Measurements from ENCODE around the gene PPP2R1B.
"Not testable (repeated sequence)": the region's sequence is repeated elsewhere in the genome, so short reads cannot be mapped to it uniquely, and the experiment has no call there.

Gene PPP2R1B

DNA sequence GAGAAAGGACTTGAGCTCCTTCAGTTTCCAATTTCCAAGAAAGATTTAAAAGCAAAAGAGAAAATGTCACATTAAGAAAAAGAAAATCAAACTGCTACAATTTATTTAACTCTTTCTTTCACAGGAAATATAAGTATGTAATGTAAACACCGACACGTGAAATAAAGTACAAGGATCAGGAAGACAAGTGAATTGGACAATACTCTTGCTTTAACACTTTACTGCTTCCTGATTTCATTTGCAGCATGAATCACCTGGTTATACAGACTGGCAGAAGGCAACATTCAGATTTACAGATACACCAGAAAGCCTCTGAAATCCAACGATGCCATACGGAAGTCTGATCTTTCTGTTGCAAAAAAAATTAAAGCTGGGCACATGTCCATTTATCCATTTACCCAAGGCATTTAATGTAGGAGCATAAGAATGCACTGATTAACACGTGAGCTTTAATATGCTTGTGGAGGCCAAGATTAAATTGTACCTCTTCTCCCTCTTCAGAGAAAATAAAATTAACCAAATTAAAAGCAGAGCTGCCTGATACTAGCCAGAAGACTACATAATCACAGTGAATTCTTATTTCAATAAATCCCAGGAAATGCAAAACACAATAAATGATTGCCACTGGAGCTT lies 16.0 kb upstream of the PPP2R1B start:
- no peak for DNase-seq

DNA sequence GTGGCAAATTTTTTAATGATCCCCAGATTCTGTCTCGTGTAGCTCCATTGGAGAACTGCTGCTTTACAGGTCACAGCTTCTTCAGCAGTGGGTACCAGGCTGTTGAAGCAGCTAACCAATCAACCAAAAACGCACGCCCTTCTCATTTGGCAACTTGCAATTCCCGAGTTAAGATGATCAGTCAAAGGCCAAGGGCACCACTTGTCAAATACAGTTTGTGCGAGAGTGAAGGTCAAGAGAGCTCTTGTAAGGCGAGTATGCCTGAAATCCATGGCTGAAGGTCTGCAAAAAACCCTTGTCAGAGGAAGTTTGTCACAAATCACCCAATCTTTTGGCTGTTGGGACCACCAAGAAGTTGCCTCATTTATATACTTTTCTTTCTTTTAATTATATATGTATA lies 12.9 kb upstream of the PPP2R1B start:
- DNase-seq = no peak

DNA sequence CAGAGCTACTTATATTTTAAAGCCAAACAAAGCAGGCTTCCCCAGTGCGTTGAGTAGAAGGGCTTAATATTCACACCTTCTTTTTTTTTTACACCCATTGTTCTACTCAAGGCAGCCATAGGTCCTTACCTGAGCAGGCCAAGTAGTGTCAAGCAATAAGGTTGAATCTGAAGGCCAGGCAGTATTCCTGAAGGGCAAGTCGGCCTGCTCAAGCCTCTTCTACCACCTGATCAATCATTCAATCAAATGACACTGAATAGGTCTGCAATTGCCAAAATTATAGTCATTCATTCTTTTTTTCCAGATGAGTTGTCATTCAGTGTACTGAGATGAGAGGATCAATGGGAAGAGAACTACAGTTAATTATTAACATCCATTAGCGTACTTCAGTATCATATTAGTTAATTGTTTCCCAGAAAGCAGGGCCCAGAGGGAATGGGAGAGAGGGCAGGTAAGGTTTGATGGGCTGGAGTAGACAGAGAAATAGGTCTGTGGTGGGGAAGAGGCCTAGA lies 11.9 kb upstream of the PPP2R1B start:
- DNase-seq = no peak

DNA sequence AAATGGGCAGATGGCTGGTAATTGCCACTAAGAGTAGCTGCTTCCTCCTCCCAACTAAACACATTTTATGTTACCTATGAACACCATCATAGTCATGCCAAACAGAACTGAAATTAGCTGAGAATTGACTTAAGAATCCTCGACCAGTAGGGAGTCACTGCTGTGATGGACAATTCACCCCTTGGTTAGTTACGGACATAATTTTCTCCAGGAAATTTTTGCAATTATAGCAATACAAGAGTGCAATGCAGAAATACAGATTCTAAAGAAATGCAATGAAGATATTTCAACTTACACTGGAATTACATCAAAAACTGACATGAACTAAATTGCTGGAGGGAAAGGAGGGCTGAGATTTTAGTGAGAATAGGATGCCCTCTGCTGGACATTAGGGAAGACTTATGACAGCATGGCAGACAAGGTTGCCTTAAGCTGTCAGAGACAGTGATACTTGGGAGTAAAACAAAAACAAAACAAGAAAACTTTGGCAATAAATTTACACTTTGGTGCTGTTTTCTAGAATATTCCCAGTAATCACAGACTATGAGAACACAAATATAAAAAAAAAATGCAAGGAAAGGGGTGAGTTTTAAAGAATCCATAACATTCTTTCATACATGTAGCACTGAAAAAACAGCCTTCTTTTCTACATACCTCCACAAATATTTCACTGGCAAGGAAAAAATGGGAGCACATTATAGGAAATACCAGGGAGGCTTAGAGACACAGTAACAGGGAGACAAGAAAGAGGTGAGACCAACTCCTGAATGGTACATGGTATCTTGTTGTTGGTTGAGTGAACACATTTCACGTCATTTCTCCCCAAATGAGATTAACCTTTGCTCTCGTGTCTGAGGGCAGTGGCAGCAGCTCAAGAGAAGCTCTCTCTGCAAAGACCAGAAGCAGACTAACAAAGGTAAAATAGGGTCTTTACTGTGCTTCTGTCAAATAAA lies 11.2 kb upstream of the PPP2R1B start:
- peak; percentile 64 for DNase-seq

DNA sequence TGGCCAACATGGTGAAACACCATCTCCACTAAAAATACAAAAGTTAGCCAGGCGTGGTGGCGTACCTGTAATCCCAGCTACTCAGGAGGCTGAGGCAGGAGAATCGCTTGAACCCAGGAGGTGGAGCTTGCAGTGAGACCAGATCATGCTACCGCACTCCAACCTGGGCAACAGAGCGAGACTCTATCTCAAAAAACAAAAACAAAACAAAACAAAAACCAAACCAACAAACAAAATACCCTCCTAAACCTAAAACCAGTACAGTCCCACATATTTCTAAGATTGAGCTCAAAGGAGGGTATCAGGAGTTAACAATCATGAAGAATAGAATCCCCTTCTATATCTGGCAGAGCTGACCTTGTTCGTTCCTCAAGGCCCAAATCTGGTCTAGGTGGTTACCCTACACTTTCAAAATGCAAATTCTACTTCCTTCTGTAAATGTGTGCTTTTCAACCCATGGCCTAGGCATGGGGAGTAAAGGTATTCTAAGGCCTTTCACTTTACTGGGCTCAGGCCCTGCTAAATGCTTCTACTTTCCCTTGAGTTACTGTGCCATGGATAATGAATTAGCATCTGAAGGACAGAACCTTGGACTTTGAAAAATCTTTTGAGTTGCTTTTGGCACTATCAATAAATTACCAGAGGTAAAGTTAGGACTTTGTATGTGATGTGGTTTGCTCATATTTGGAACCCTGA lies 10.4 kb upstream of the PPP2R1B start:
- no peak for DNase-seq

DNA sequence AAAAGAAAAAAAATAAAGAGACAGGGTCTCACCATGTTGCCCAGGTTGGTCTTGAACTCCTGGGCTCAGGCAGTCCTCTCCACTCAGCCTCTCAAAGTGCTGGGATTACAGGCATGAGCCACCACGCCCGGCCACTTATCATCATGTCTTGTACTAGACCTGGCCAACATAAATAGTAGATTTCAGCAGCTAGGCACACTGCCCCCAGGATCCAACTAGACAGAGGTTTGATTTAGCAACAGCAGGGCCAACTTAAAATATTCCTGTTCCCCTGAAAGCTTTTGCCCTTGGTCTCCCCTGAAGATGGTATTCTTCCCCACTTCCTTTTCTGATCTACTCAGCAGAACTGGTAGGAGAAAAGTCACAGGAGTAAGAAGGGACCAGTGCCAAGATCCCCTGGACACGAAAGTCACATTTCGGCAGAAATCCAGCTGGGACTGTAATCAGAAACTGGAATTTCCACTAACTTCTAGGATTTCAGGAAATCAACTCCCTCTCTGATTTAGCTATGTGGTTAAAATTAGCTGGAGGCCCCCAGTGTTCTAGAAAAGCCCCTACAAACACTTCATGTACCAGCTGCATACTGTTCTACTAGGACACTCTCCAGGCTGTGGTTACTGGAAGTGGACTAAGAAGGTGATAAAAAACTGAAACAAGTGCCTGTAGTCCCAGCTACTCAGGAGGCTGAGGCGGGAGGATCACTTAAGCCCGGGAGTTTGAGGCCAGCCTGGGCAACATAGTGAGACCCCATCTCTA lies 8.9 kb upstream of the PPP2R1B start:
- no peak for DNase-seq

DNA sequence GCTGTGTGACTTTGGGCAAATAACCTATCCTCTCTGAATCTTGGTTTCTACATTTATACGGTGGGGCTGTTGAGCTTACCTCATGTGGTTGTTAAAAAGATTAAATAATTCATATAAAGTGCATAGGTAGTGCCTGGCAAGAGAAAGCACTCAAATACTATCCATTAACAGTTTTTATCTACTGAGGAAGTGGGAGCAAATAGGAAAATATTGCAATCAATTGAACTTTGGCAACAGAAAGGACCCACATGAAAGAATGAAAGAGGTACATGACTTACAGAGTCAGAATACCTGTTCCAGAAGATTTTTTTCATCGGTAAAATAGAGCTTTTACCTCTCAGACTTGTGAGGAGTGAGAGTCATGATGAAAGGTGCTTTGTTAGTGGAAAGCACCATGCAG lies 6.3 kb upstream of the PPP2R1B start:
- DNase-seq = no peak

DNA sequence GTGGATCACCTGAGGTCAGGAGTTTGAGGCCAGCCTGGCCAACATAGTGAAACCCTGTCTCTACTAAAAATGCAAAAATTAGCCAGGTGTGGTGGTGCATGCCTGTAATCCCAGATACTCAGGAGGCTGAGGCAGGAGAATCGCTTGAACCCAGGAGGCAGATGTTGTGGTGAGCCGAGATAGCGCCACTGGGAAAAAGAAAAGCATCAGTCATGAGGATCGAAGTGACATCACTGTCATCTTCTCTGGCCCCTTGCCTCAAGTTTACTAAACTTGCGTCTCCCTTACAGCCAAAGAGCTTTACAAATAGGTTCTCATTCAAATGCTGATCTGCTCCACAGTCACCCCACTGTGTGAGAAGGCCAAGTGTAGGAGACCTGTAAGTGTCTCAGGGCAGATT lies 5.0 kb upstream of the PPP2R1B start:
- not testable (repeated sequence) for DNase-seq

DNA sequence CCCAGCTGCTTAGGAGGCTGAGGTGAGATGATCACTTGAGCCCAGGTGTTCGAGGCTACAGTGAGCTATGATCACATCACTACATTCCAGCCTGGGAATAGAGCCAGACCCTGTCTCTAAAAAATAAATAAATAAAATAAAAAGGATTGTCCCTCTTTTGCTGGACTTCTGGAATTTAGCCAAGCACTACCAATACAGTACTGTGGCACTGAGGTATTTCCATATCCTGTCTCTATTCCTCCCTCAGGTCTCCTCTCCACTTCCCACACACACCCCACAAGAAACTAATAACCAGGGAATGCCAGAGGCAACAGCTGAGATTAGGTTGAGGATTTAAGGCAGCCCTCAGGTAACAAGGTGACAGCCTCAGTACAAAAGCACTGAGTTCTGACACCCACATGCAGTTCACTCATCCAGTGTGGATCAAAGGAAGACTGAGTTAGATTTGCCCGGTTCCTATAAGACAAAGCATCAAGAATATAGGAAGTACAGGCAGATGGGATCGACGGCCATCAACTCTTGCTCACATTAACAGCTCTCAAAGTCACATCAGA lies 4.5 kb upstream of the PPP2R1B start:
- DNase-seq = no peak

DNA sequence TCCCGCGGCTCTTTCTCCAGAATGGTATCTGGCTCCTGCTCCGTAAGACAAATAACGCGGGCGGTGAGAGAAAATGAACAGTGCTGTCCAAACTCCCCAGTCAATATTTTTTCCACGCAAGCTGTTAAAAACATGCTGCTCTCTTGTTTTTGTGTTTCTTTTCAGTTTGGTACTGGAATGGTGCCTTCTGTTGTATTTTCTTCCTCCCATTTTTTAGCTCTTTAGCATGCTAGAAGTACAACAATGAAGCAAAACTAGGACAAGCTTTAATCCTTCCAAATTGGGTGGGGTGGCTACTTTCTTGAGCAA lies 599 bp upstream of the PPP2R1B start:
- DNase-seq = no peak

DNA sequence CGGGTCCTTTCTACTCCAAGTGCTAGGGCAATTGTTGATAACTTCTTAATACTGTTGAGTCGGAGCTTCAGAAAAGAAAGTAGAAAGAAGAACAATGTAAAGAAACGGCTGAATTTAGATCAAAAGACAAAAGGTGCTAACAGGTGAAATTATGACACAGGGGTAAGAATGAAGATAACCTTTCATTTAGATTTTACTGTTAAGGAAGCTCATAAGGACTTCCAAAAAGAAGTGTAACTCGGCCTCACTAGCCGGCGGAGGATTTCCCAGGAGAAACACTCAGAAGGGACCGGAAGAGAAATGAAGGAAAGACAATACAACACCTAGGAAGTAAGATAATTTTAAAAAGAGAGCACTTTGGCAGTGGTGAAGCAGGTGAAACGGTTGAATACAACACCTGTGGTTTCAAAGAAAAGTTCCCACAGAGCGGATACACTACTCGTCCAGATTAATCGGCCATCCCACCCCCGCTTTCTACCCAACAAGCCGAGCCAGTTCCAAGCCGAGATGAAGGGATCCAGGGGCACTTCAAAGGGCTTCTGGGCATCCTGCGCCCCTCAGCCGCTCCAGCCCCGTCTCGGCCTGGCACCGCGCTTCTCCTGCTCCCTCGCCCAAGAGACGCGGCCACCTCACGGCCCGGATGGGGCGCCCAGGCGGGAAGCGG lies 737 bp downstream of the PPP2R1B start:
- no peak for DNase-seq

DNA sequence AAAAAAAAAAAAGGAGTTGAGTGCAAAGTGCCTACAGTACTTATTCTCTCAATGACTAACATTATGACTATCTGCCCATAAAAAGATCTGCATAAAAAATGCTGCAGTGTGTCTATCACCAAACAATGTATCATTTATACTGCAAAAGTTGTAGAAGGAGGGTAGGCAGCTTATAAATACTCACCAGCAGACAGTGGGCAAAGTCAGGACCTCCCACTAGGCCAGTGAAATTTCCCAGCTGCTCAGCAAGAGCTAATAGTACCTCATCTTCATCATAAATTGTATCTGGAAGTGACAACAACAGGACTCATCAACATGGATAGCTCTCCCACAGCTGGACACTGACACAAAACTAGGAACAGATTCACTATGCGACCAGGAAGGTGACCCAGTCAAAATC lies 1.6 kb downstream of the PPP2R1B start:
- no peak for DNase-seq

DNA sequence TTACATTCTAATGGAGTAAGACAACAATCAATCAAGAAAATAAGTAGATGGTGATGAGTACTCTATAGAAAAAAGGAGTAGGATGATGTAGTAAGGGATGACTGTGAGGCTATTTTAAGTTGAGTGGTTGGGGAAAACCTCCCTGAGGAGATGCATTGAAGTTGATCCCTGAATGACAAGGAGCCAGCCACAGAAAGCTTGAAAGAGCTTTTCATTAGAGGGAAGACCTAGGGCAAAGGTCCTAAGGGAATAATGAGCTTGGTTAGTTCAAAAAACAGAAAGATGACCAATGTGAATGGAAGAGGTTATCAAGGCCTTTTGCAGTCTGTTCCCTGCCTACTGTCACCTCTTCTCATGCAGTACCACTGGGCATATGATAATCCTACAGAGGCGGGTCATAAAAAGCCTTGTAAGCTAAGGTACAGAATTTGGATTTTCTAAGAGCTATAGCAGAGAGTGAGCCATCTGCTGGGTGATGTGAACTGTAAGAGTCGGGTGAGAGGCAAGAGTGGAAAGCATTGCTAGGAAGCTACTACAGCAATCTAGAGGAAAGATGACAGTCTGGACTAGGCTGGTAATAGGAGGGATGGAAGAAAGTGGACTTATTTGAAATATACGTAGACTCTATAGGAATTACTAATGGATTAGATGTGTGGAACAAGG lies 3.1 kb downstream of the PPP2R1B start:
- no peak for DNase-seq

DNA sequence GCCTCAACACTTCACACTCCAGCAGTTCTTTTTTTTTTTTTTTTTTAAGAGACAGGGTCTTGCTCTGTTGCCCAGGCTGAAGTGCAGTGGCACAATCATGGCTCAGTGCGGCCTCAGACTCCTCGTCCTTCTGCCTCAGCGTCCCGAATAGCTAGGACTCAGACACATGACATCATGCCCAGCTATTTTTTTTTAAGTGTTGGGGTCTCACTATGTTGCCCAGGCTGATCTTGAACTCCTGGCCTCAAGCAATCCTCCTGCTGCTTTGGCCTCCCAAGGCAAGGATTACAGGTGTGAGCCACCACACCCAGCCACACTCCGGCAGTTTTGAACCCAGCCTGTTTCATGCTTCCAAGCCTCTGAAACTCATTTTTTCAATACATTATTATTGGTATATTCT lies 3.7 kb downstream of the PPP2R1B start:
- no peak for DNase-seq

DNA sequence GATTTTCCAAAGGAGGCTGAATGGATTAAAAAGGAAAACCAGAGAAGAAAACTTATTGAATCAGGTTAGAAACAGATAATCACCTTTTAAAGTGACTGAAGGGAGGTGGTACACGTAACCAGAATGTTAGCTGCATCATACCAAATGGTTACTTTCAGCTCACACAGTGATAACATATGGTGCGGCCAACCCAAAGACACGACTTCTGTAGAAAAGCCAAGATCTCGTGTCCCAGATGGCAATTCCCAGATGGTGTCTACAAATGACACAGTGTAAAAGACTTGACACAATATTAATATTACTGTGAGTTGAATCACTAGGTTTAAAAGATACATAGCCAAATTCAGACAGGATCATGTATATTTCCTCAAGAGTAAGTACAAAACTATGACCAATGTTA lies 5.2 kb downstream of the PPP2R1B start:
- no peak for DNase-seq

DNA sequence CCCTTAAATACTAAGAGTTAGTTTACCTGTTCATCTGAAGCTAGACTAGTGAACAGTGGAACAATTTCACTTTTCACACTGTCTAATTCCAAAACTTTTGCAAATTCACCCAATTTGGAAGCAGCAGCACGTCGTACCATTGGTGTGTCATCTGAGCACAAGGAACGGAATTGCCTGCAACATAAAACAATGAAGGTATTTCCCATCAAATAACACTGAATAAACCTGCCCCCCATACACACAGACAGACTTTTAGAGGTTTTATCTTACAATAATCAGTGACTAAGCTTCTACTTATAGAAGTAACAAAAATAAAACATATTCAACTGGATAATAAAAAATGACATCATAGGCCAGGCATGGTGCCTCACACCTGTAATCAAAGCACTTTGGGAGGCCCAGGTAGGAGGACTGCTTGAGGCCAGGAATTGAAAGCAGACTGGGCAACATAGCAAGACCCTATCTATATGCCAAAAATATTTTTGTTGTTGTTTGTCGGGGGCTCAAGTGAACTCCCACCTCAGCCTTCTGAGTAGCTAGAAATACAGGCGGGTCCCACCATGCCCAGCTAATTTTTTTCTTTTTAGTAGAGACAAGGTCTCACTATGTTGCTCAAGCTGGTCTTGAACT lies 6.3 kb downstream of the PPP2R1B start:
- DNase-seq = no peak

DNA sequence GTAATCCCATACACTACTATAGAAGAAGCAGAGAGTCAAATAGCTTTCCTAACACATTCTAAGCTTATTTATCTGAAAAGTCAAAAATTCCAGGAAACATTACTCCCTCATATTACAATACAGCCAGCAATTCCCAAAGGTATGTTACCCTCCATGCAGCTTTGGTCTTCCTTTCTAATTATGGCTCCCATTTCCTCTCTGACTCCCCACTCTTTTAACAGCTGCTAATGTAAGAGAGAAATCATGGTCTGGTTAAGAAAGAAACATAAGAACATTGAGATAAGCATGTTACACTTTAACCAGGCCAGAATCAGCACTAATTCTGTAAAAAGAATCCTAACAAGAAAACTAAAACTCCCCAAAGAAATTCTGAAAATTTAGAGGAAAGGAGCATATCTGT lies 6.8 kb downstream of the PPP2R1B start:
- no peak for DNase-seq

DNA sequence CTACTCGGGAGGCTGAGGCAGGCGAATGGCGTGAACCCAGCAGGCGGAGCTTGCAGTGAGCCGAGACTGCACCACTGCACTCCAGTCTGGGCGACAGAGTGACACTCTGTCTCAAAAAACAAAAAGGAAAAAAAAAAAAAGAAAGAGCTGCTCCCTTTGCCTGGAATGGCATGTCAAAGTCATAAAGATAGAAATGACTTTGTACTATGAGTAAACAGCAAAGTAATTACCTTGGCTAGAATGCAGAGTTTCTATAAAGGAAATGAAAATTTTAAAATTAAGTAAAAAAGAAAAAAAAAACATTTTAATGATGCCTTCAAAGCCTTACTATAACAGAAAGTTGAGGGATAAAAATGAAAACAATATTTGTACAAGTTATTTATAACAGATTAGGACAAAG lies 10.1 kb downstream of the PPP2R1B start:
- no peak for DNase-seq

DNA sequence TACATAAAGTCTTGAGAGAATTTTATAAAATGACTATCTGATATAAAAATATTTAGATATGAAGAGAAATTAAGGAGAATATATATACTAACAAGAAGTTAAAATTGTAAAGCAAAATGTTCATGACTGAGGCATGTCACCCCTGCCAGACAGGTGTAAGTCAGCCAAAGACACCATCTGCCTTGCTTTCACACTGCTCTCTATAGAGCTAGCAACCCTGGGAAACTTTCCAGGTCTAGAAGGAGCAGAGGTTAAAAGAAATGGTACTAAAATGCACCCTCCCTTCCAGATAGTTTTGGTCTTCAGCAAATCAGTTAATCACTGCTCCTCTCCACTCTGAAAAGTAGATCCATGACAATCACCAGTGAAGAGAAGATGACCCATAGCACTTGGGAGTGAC lies 16.5 kb downstream of the PPP2R1B start:
- no peak for DNase-seq

DNA sequence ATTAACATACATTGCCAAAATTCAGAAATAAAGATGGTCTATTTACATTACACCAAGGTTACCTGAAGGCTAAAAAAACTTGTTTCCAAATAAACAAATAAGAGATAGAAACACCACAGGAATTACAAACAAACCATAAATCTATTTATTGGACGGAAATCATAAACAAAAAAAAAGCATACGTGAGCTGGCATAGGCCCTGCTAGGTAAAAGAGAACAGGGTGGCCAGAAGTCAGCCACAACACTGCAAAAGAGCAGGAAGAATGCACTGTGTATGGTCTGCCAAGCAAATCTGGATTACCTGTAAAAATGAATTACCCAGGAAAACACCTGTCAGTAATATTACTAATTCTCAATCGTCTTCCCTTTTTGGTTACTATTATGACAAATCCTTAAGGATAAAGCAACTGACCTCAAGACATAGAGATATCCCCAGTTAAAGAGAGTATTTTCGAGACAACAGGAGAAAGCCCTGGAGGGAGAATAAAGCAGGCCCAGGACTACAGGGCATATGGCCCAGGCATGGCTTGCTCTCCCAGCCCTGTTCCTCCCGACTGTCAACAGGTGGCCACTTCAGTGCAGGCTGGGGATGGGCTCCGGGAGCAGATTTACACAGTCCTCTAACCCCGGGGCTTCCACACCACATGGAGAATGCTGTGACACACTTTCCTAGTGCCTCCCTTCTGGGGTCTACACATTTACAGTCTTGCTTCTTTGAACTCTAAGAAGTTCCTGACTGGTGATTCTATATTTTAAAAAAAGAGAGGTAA lies 18.0 kb downstream of the PPP2R1B start:
- no peak for DNase-seq

Measured in activated CD4-positive, alpha-beta T cell treated with anti-CD3 and anti-CD28 coated beads, Interleukin-2, Interleukin-6, amounts not matched to agents 100 ng/mL and 50 ng/mL, durations not matched to agents 16 hours and 8 hours (primary cell).